BLaER1 (cell line): ENCODE results near the gene FRG1.
"Not testable (repeated sequence)": the region's sequence is repeated elsewhere in the genome, so short reads cannot be mapped to it uniquely, and the experiment has no call there.

ENCODE experiments used
- H3K27ac ChIP-seq: shearing (Covaris generic); formaldehyde crosslinking; 2 replicates; pipeline ENCODE4 v1.8.1; 2022
- H3K27me3 ChIP-seq: shearing (Covaris generic); formaldehyde crosslinking; 2 replicates; pipeline ENCODE4 v1.8.1; 2022
- H3K36me3 ChIP-seq: shearing (Covaris generic); formaldehyde crosslinking; 2 replicates; pipeline ENCODE4 v1.8.1; 2022
- H3K4me1 ChIP-seq: shearing (Covaris generic); formaldehyde crosslinking; 2 replicates; pipeline ENCODE4 v1.8.1; 2022
- H3K4me2 ChIP-seq: shearing (Covaris generic); formaldehyde crosslinking; 2 replicates; pipeline ENCODE4 v1.8.1; 2022
- H3K4me3 ChIP-seq: shearing (Covaris generic); formaldehyde crosslinking; 2 replicates; pipeline ENCODE4 v1.8.1; 2022
- H3K9ac ChIP-seq: shearing (Covaris generic); formaldehyde crosslinking; 2 replicates; pipeline ENCODE4 v1.8.1; 2022
- H3K9me3 ChIP-seq: shearing (Covaris generic); formaldehyde crosslinking; 2 replicates; pipeline ENCODE4 v1.8.1; 2022
- H4K20me1 ChIP-seq: shearing (Covaris generic); formaldehyde crosslinking; 2 replicates; pipeline ENCODE4 v1.8.1; 2022
- Cebpa-rat ChIP-seq: shearing (Covaris generic); IDR thresholded peaks from 2 replicates; pipeline ENCODE4 v1.8.1; 2022

Gene FRG1

GRCh38 chr4:189969291-189969690, 28.6 kb downstream of the FRG1 start:
- H3K9ac ChIP-seq, H3K4me3 ChIP-seq, H3K27me3 ChIP-seq: not testable (repeated sequence)

GRCh38 chr4:189973646-189974045, 33.0 kb downstream of the FRG1 start:
- no peak overlapping the region for H3K9ac ChIP-seq
- H3K4me2 ChIP-seq: no peak overlapping the region
- no peak overlapping the region for H3K4me3 ChIP-seq
- H4K20me1 ChIP-seq: no peaks in the 10 kb centered on the region
- H3K36me3 ChIP-seq: no peaks in the 10 kb centered on the region
- H3K27ac ChIP-seq: no peak overlapping the region
- TF ChIP-seq Cebpa-rat: no peak
- no peaks in the 10 kb centered on the region for H3K4me1 ChIP-seq
- 0 out of 2 replicates have a peak, but pooled peaks cover 4% of the 10 kb centered on the region for H3K9me3 ChIP-seq
- H3K27me3 ChIP-seq: no peaks in the 10 kb centered on the region

More at GRCh38 chr4:189969291-189969690, 28.6 kb downstream of the FRG1 start:
- H3K27ac ChIP-seq, H3K4me2 ChIP-seq, H3K36me3 ChIP-seq, H4K20me1 ChIP-seq, H3K4me1 ChIP-seq: not testable (repeated sequence)
- peaks cover 15% of the 10 kb centered on the region for H3K9me3 ChIP-seq

GRCh38 chr4:189974056-189974455, 33.4 kb downstream of the FRG1 start:
- TF ChIP-seq Cebpa-rat: no peak
- no peak overlapping the region for H3K27ac ChIP-seq
- H3K27me3 ChIP-seq: no peaks in the 10 kb centered on the region
- H3K4me3 ChIP-seq: no peak overlapping the region
- H3K4me2 ChIP-seq: no peak overlapping the region
- H4K20me1 ChIP-seq: no peaks in the 10 kb centered on the region
- no peak overlapping the region for H3K9ac ChIP-seq
- no peaks in the 10 kb centered on the region for H3K36me3 ChIP-seq
- 0 out of 2 replicates have a peak, but pooled peaks cover 4% of the 10 kb centered on the region for H3K9me3 ChIP-seq
- H3K4me1 ChIP-seq: no peaks in the 10 kb centered on the region

- Histone ChIP-seq H3K27me3 (no peaks in the 10 kb centered on the region), H4K20me1 (no peaks in the 10 kb centered on the region), H3K4me3 (no peak overlapping the region), H3K4me1 (no peaks in the 10 kb centered on the region), H3K27ac (no peak overlapping the region), H3K9ac (no peak overlapping the region), H3K9me3 (no peaks in the 10 kb centered on the region), H3K36me3 (no peaks in the 10 kb centered on the region), H3K4me2 (no peak overlapping the region)
- TF ChIP-seq Cebpa-rat: no peak
These were observed 38.8 kb downstream of the FRG1 start for GRCh38 chr4:189979196-189980047.

- not testable (repeated sequence) for H3K4me1 ChIP-seq, H3K4me3 ChIP-seq, H3K36me3 ChIP-seq, H3K27me3 ChIP-seq, H3K4me2 ChIP-seq, H4K20me1 ChIP-seq, H3K9me3 ChIP-seq, H3K9ac ChIP-seq, H3K27ac ChIP-seq
These were observed 39.6 kb downstream of the FRG1 start for GRCh38 chr4:189980292-189980691.

- H3K4me3 ChIP-seq: no peak overlapping the region
- no peaks in the 10 kb centered on the region for H3K36me3 ChIP-seq
- no peaks in the 10 kb centered on the region for H3K9me3 ChIP-seq
- H3K4me2 ChIP-seq: no peak overlapping the region
- H3K27me3 ChIP-seq: no peaks in the 10 kb centered on the region
- no peak for TF ChIP-seq Cebpa-rat
- no peaks in the 10 kb centered on the region for H4K20me1 ChIP-seq
- H3K4me1 ChIP-seq: no peaks in the 10 kb centered on the region
- H3K27ac ChIP-seq: no peak overlapping the region
- H3K9ac ChIP-seq: no peak overlapping the region
These were observed 41.3 kb downstream of the FRG1 start for GRCh38 chr4:189981970-189982369.

DNA sequence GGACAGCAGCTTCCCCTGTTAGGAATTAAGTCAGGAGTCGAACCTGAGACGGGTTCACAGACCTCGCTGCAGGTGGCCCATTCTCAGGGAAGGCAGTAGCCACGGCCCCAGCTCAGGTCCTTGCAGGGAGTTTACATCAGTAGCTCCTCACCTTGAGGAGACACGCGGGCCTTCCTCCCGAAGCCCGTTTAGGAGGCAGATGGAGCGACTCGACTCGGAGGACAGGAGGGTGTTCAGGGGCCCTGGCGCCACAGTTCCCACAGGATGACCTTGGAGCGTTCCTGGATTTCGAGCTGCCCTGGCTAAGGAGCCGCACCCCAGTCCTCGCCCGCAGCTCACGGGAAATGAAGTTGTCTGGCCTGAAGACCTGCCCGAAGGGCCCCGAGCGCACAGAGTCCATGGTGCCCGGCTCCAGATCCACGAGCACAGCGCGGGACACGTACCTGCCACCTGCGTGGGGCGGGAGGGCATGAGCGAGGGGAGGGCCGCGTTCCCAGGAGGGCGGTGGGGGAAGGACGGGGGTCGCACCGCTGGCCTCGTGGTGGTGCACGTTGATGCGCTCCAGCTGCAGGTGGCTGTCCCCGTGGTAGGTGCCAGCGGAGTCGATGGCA, 43.3 kb downstream of the FRG1 start:
- H3K9ac ChIP-seq, H3K4me3 ChIP-seq, H3K27me3 ChIP-seq, H4K20me1 ChIP-seq, H3K4me2 ChIP-seq, H3K9me3 ChIP-seq, H3K4me1 ChIP-seq, H3K27ac ChIP-seq, H3K36me3 ChIP-seq: not testable (repeated sequence)

DNA sequence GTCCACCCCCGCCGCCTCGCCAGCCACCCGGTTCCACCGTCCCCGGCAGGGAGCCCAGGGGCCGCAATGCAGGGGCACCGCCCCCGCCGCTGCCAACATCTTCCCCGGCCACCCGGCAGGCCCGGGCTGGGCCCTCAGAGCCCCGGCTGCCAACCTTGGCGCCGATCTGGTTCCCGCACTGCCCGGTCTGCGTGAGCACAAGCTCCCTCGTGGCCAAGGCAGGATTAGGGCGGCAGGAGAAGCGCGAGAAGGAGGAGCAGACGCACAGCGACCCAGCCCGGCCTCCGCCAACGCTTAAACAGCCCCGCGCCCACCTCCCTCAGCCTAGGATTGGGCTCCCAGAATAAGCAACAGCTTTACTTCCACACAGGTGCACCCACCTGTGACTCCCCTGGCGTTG, 44.0 kb downstream of the FRG1 start:
- H3K4me3 ChIP-seq, H3K36me3 ChIP-seq, H4K20me1 ChIP-seq, H3K4me1 ChIP-seq, H3K9ac ChIP-seq, H3K4me2 ChIP-seq, H3K27ac ChIP-seq, H3K9me3 ChIP-seq, H3K27me3 ChIP-seq: not testable (repeated sequence)

- not testable (repeated sequence) for H3K9me3 ChIP-seq, H4K20me1 ChIP-seq, H3K36me3 ChIP-seq, H3K9ac ChIP-seq, H3K27me3 ChIP-seq, H3K4me1 ChIP-seq, H3K4me2 ChIP-seq, H3K4me3 ChIP-seq, H3K27ac ChIP-seq
These were observed 45.1 kb downstream of the FRG1 start for GRCh38 chr4:189985651-189986243.

DNA sequence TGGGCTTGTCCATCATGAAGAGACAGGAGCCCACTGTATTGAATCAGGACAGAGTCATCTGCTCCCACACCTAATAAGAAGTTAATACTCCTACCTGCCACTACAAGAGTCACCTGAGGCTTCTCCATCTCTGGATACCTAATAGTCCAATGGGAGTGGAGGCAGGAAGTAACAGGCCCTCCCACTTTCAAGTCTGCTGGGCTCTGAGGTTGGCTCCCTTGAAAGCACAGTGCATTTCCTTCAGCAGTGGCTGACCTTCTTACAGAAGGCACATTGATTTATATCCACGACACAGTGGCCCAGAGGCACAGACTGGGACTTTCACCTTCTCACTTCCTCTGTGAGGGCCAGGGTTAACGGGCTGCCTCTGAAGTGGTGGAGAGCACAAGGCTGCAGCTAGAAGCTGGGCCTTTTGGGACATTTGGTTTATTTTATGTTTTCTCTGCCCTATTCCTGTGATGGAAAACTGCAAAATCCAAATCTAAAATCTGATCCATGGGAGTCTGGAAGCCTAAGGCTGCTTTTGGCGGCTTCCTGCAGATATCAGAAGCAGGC, 48.3 kb downstream of the FRG1 start:
- H4K20me1 ChIP-seq: no peaks in the 10 kb centered on the region
- H3K9ac ChIP-seq: no peak overlapping the region
- no peak overlapping the region for H3K4me3 ChIP-seq
- H3K27me3 ChIP-seq: no peaks in the 10 kb centered on the region
- no peaks in the 10 kb centered on the region for H3K36me3 ChIP-seq
- no peak overlapping the region for H3K4me2 ChIP-seq
- TF ChIP-seq Cebpa-rat: no peak
- H3K9me3 ChIP-seq: no peaks in the 10 kb centered on the region
- no peaks in the 10 kb centered on the region for H3K4me1 ChIP-seq
- H3K27ac ChIP-seq: no peak overlapping the region

DNA sequence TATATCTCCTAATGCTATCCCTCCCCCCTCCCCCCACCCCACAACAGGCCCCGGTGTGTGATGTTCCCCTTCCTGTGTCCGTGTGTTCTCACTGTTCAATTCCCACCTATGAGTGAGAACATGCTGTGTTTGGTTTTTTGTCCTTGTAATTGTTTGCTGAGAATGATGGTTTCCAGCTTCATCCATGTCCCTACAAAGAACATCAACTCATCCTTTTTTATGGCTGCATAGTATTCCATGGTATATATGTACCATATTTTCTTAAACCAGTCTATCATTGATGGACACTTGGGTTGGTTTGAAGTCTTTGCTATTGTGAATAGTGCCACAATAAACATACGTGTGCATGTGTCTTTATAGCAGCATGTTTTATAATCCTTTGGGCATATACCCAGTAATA, 49.3 kb downstream of the FRG1 start:
- H3K36me3 ChIP-seq, H3K4me2 ChIP-seq, H4K20me1 ChIP-seq, H3K27ac ChIP-seq, H3K27me3 ChIP-seq, H3K4me3 ChIP-seq, H3K9ac ChIP-seq, H3K4me1 ChIP-seq, H3K9me3 ChIP-seq: not testable (repeated sequence)
